ENCODE data around the gene TCN2. TPM values are rescaled to one million over a fixed set of nuclear protein-coding genes. Genes with fewer than 3 reads are reported as not detected.
"Not testable (repeated sequence)": the region's sequence is repeated elsewhere in the genome, so short reads cannot be mapped to it uniquely, and the experiment has no call there.

The TCN2 gene
- total RNA-seq, 4 donors from 2014 or later = 38.2 to 56.1 (median 43.8) TPM

DNA sequence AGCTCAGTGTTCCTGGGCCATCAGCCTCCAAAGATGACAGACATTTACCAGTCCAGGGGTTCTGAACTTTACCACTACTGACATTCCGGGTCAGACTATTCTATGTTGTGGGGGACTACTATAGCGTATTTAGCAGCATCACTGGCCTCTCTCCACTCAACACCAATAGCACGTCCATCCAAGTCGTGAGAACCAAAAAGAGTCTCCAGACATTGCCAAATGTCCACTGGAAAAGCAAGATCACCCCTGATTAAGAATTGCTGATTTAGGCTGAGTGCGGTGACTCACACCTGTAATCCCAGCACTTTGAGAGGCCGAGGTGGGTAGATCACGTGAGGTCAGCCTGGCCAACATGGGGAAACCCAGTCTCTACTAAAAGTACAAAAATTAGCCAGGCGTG lies 20.6 kb upstream of the TCN2 start:
- Histone ChIP-seq H3K27me3 (no peaks in the 10 kb centered on the region), H3K9me3 (no peaks in the 10 kb centered on the region), H3K4me1 (peaks cover 8 to 50% (median 20%) of the 10 kb centered on the region in 4 donors), H3K27ac (no peak overlapping the region), H3K36me3 (peaks cover 0 to 78% (median 66%) of the 10 kb centered on the region in 3 donors), H3K4me3 (no peak overlapping the region)
- DNase-seq (ENCODE audit: low spot score in 2 of 2) = no peak
- WGBS, 2 donors = 95% methylated on average over 8 of the region's 8 CpGs
- TF ChIP-seq EP300 (IDR thresholded peaks at IDR 0.05) (no peak), POLR2A (IDR thresholded peaks at IDR 0.05) (no peak)
- TF ChIP-seq, protein P1, sequence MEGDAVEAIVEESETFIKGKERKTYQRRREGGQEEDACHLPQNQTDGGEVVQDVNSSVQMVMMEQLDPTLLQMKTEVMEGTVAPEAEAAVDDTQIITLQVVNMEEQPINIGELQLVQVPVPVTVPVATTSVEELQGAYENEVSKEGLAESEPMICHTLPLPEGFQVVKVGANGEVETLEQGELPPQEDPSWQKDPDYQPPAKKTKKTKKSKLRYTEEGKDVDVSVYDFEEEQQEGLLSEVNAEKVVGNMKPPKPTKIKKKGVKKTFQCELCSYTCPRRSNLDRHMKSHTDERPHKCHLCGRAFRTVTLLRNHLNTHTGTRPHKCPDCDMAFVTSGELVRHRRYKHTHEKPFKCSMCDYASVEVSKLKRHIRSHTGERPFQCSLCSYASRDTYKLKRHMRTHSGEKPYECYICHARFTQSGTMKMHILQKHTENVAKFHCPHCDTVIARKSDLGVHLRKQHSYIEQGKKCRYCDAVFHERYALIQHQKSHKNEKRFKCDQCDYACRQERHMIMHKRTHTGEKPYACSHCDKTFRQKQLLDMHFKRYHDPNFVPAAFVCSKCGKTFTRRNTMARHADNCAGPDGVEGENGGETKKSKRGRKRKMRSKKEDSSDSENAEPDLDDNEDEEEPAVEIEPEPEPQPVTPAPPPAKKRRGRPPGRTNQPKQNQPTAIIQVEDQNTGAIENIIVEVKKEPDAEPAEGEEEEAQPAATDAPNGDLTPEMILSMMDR (IDR thresholded peaks at IDR 0.05) = no peak

DNA sequence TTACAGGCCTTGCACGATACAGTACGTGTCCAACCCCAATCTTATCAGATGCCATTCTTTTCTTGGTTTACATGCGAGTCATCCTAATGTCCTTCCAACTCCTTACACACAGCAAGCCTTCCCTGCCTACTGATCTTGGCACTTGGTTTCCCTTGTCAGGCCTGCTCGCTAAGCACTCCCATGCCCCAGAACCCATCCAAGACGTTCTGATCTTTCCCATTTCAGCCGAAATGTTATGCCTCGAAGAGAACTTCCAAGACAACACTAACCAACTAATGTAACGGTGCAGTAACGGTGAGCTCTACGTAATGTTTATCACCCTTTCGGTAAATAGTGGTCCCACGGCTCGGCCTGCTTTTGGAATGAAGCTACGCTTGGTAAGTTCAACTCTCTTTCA lies 15.8 kb upstream of the TCN2 start:
- Histone ChIP-seq H3K36me3 (peaks cover 0 to 31% (median 30%) of the 10 kb centered on the region in 3 donors), H3K27me3 (no peaks in the 10 kb centered on the region), H3K9me3 (no peaks in the 10 kb centered on the region), H3K4me1 (peaks cover 8 to 26% (median 15%) of the 10 kb centered on the region in 4 donors), H3K4me3 (peak overlapping the region; percentile 57 to 93 (median 76)), H3K27ac (peak overlapping the region; percentile 50 to 91 (median 83))
- no peak for TF ChIP-seq EP300 (IDR thresholded peaks at IDR 0.05)
- no peak for TF ChIP-seq POLR2A (IDR thresholded peaks at IDR 0.05)
- TF ChIP-seq, protein P1 (IDR thresholded peaks at IDR 0.05) = no peak
- 3 to 4% methylated on average over 14 of the region's 14 CpGs for WGBS, 2 donors
- no peak for DNase-seq (ENCODE audit: low spot score in 2 of 2)

- TF ChIP-seq, protein P1 (IDR thresholded peaks at IDR 0.05) = peak in 1 of 5 experiments; percentile 44
- TF ChIP-seq EP300 (IDR thresholded peaks at IDR 0.05) = peak; percentile 80 to 94
- TF ChIP-seq POLR2A (IDR thresholded peaks at IDR 0.05) = peak in 1 of 2 donors; percentile 24
- H3K4me1 ChIP-seq = peaks cover 8 to 26% (median 15%) of the 10 kb centered on the region in 4 donors
- H3K4me3 ChIP-seq = peak within 1 kb of the TSS; percentile 57 to 93 (median 76)
- peak within 1 kb of the TSS; percentile 50 to 91 (median 83) for H3K27ac ChIP-seq
- no peaks in the 10 kb centered on the region for H3K9me3 ChIP-seq
- H3K36me3 ChIP-seq = peaks cover 0 to 25% (median 24%) of the 10 kb centered on the region in 3 donors
- DNase-seq (ENCODE audit: low spot score in 2 of 2) = peak; percentile 83 to 95
- 0% methylated on average over 43 to 49 of the region's 49 CpGs for WGBS, 2 donors
- no peaks in the 10 kb centered on the region for H3K27me3 ChIP-seq
Measured at GRCh38 chr22:30591588-30592359, 15.2 kb upstream of the TCN2 start, which contains the start of gene PES1. PES1 (minus strand) TSS chr22:30591910; CDS start chr22:30591833, 77 bp downstream.

DNA sequence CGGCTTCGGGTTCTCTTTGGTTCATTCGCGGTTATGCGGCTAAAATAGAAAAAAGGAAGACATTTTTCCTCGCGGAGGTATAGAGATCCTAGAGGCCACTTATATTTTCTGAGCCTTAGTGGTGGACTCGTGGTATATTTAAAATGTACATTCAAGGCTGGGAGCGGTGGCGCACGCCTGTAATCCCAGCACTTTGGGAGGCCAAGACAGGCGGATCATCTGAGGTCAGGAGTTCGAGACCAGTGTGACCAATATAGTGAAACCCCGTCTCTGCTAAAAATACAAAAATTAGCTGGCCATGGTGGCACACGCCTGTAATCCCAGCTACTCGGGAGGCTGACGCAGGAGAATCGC lies 14.6 kb upstream of the TCN2 start:
- WGBS, 2 donors = 34 to 36% methylated on average over 18 of the region's 18 CpGs
- H3K27ac ChIP-seq = peak overlapping the region in 3 of 4 donors; percentile 50 to 91 (median 85)
- H3K27me3 ChIP-seq; H3K9me3 ChIP-seq; DNase-seq (ENCODE audit: low spot score in 2 of 2): not testable (repeated sequence)
- H3K36me3 ChIP-seq = peaks cover 0 to 19% (median 18%) of the 10 kb centered on the region in 3 donors
- H3K4me1 ChIP-seq = peaks cover 8 to 26% (median 15%) of the 10 kb centered on the region in 4 donors
- peak overlapping the region; percentile 57 to 93 (median 76) for H3K4me3 ChIP-seq

- H3K36me3 ChIP-seq = no peaks in the 10 kb centered on the region
- no peaks in the 10 kb centered on the region for H3K27me3 ChIP-seq
- no peak for DNase-seq (ENCODE audit: low spot score in 2 of 2)
- no peak overlapping the region for H3K27ac ChIP-seq
- WGBS, 2 donors = 51 to 69% methylated on average over 2 of the region's 2 CpGs
- peaks cover 0 to 5% (median under 1%) of the 10 kb centered on the region in 4 donors for H3K4me1 ChIP-seq
- no peak for TF ChIP-seq EP300 (IDR thresholded peaks at IDR 0.05)
- TF ChIP-seq, protein P1 (IDR thresholded peaks at IDR 0.05) = no peak
- no peak for TF ChIP-seq POLR2A (IDR thresholded peaks at IDR 0.05)
- H3K9me3 ChIP-seq = no peaks in the 10 kb centered on the region
- no peak overlapping the region for H3K4me3 ChIP-seq
Measured at GRCh38 chr22:30596199-30596598, 10.8 kb upstream of the TCN2 start.

Data from tibial nerve (tissue), 4 donors.